ENCODE measurements around the gene SERINC5. TPM values are rescaled to one million over a fixed set of nuclear protein-coding genes. Genes with fewer than 3 reads are reported as not detected.
"Not testable (repeated sequence)": the region's sequence is repeated elsewhere in the genome, so short reads cannot be mapped to it uniquely, and the experiment has no call there.

Gene SERINC5
- total RNA-seq, 1 donor from 2014 or later, result 57.3 TPM

DNA sequence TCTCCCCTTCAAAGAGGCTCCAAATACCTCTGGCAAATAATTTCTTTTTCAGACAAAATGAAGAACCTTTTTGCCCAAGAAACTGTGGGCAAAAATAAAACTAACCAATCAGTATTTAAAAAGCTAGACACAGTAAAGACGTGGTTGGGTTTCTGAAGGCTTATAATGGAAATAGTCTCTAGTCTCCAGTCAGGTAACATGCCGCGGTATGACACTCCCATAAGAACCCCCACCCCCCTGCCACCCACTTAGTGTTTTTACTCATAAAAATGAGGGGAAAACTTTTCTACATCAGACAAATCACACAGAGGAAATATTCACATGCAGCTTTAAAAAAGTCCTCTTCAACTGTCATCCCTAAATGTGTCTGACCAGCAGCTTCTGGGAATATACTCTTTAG is 115.4 kb downstream of the SERINC5 start:
- Histone ChIP-seq H3K4me2 (ENCODE audit: low read length) (no peak overlapping the region), H3K4me1 (ENCODE audit: insufficient read depth, low read length) (no peaks in the 10 kb centered on the region), H3K9ac (ENCODE audit: low read length) (no peak overlapping the region), H3K9me3 (ENCODE audit: insufficient read depth, low read depth, low read length) (no peaks in the 10 kb centered on the region), H3K79me2 (ENCODE audit: insufficient read depth, low read length) (no peaks in the 10 kb centered on the region), H3K27me3 (ENCODE audit: insufficient read depth, low read length) (no peaks in the 10 kb centered on the region), H4K20me1 (ENCODE audit: insufficient read depth, low read length) (no peaks in the 10 kb centered on the region), H3K4me3 (ENCODE audit: insufficient read depth, low read depth, low read length) (no peak overlapping the region), H3K27ac (ENCODE audit: low read depth, low read length) (no peak overlapping the region), H2AFZ (ENCODE audit: low read depth, low read length) (no peak overlapping the region), H3K36me3 (ENCODE audit: insufficient read depth, low read length) (no peaks in the 10 kb centered on the region)
- H3K36me3 Mint-ChIP-seq (ENCODE audit: low read depth, unreplicated experiment), result peaks cover 12% of the 10 kb centered on the region
- no peaks in the 10 kb centered on the region for H3K27me3 Mint-ChIP-seq (ENCODE audit: low read depth, unreplicated experiment)
- peaks cover 21% of the 10 kb centered on the region for H3K4me1 Mint-ChIP-seq (ENCODE audit: low read depth, unreplicated experiment)
- H3K9me3 Mint-ChIP-seq (ENCODE audit: unreplicated experiment), result no peaks in the 10 kb centered on the region
- FAIRE-seq, result no peak
- no peak overlapping the region for H3K27ac Mint-ChIP-seq (ENCODE audit: unreplicated experiment)
- H3K4me3 Mint-ChIP-seq (ENCODE audit: unreplicated experiment), result no peak overlapping the region
- TF ChIP-seq EZH2 (IDR thresholded peaks at IDR 0.05; ENCODE audit: insufficient read depth, low read length) (no peak), CTCF (IDR thresholded peaks at IDR 0.05; ENCODE audit: insufficient read depth, low read depth, low read length) (no peak)
- no peak for DNase-seq (ENCODE audit: low read depth)

- DNase-seq (ENCODE audit: low read depth), result no peak
- Histone ChIP-seq H3K27me3 (ENCODE audit: insufficient read depth, low read length) (no peaks in the 10 kb centered on the region), H3K4me3 (ENCODE audit: insufficient read depth, low read depth, low read length) (no peak overlapping the region), H3K27ac (ENCODE audit: low read depth, low read length) (no peak overlapping the region), H3K79me2 (ENCODE audit: insufficient read depth, low read length) (no peaks in the 10 kb centered on the region), H2AFZ (ENCODE audit: low read depth, low read length) (no peak overlapping the region), H3K36me3 (ENCODE audit: insufficient read depth, low read length) (no peaks in the 10 kb centered on the region), H3K9ac (ENCODE audit: low read length) (no peak overlapping the region), H3K4me2 (ENCODE audit: low read length) (no peak overlapping the region), H3K9me3 (ENCODE audit: insufficient read depth, low read depth, low read length) (no peaks in the 10 kb centered on the region), H3K4me1 (ENCODE audit: insufficient read depth, low read length) (no peaks in the 10 kb centered on the region), H4K20me1 (ENCODE audit: insufficient read depth, low read length) (no peaks in the 10 kb centered on the region)
- peaks cover 21% of the 10 kb centered on the region for H3K4me1 Mint-ChIP-seq (ENCODE audit: low read depth, unreplicated experiment)
- no peak overlapping the region for H3K4me3 Mint-ChIP-seq (ENCODE audit: unreplicated experiment)
- H3K27me3 Mint-ChIP-seq (ENCODE audit: low read depth, unreplicated experiment), result no peaks in the 10 kb centered on the region
- no peaks in the 10 kb centered on the region for H3K9me3 Mint-ChIP-seq (ENCODE audit: unreplicated experiment)
- FAIRE-seq, result no peak
- H3K27ac Mint-ChIP-seq (ENCODE audit: unreplicated experiment), result no peak overlapping the region
- H3K36me3 Mint-ChIP-seq (ENCODE audit: low read depth, unreplicated experiment), result peaks cover 9% of the 10 kb centered on the region
- TF ChIP-seq EZH2 (IDR thresholded peaks at IDR 0.05; ENCODE audit: insufficient read depth, low read length) (no peak), CTCF (IDR thresholded peaks at IDR 0.05; ENCODE audit: insufficient read depth, low read depth, low read length) (no peak)
These were observed 116.3 kb downstream of the SERINC5 start for GRCh38 chr5:80139466-80139972.

GRCh38 chr5:80138486-80138885 is 117.4 kb downstream of the SERINC5 start:
- Histone ChIP-seq H4K20me1 (ENCODE audit: insufficient read depth, low read length) (no peaks in the 10 kb centered on the region), H3K27ac (ENCODE audit: low read depth, low read length) (no peak overlapping the region), H3K4me2 (ENCODE audit: low read length) (no peak overlapping the region), H2AFZ (ENCODE audit: low read depth, low read length) (no peak overlapping the region), H3K36me3 (ENCODE audit: insufficient read depth, low read length) (no peaks in the 10 kb centered on the region), H3K4me3 (ENCODE audit: insufficient read depth, low read depth, low read length) (no peak overlapping the region), H3K79me2 (ENCODE audit: insufficient read depth, low read length) (no peaks in the 10 kb centered on the region), H3K4me1 (ENCODE audit: insufficient read depth, low read length) (no peaks in the 10 kb centered on the region), H3K9me3 (ENCODE audit: insufficient read depth, low read depth, low read length) (no peaks in the 10 kb centered on the region), H3K9ac (ENCODE audit: low read length) (no peak overlapping the region), H3K27me3 (ENCODE audit: insufficient read depth, low read length) (no peaks in the 10 kb centered on the region)
- H3K27me3 Mint-ChIP-seq (ENCODE audit: low read depth, unreplicated experiment), result no peaks in the 10 kb centered on the region
- H3K4me1 Mint-ChIP-seq (ENCODE audit: low read depth, unreplicated experiment), result peaks cover 21% of the 10 kb centered on the region
- H3K36me3 Mint-ChIP-seq (ENCODE audit: low read depth, unreplicated experiment), result peaks cover 6% of the 10 kb centered on the region
- no peak for TF ChIP-seq EZH2 (IDR thresholded peaks at IDR 0.05; ENCODE audit: insufficient read depth, low read length)
- no peak for TF ChIP-seq CTCF (IDR thresholded peaks at IDR 0.05; ENCODE audit: insufficient read depth, low read depth, low read length)
- H3K9me3 Mint-ChIP-seq (ENCODE audit: unreplicated experiment), result no peaks in the 10 kb centered on the region
- no peak for DNase-seq (ENCODE audit: low read depth)
- no peak overlapping the region for H3K27ac Mint-ChIP-seq (ENCODE audit: unreplicated experiment)
- H3K4me3 Mint-ChIP-seq (ENCODE audit: unreplicated experiment), result no peak overlapping the region
- FAIRE-seq, result no peak

DNA sequence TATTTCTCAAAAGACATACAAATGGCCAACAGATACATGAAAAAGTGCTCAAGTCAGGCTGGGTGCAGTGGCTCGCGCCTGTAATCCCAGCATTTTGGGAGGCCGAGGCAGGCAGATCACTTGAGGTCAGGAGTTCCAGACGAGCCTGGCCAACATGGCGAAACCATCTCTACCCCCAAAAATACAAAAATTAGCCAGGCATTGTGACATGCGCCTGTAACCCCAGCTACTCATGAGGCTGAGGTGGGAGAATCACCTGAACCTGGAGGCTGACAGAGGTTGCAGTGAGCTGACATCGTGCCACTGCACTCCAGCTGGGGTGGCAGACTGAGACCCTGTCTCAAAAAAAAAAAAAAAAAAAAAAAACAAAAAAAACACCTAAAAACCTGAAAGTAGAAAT is 119.0 kb downstream of the SERINC5 start:
- FAIRE-seq; DNase-seq (ENCODE audit: low read depth); H3K4me3 Mint-ChIP-seq (ENCODE audit: unreplicated experiment); H3K9ac ChIP-seq (ENCODE audit: low read length); H3K36me3 ChIP-seq (ENCODE audit: insufficient read depth, low read length); H3K36me3 Mint-ChIP-seq (ENCODE audit: low read depth, unreplicated experiment); H3K9me3 ChIP-seq (ENCODE audit: insufficient read depth, low read depth, low read length); H3K27me3 Mint-ChIP-seq (ENCODE audit: low read depth, unreplicated experiment); H3K4me2 ChIP-seq (ENCODE audit: low read length); H3K79me2 ChIP-seq (ENCODE audit: insufficient read depth, low read length); H4K20me1 ChIP-seq (ENCODE audit: insufficient read depth, low read length); H3K27ac ChIP-seq (ENCODE audit: low read depth, low read length); H3K27ac Mint-ChIP-seq (ENCODE audit: unreplicated experiment); H3K4me1 ChIP-seq (ENCODE audit: insufficient read depth, low read length); H2AFZ ChIP-seq (ENCODE audit: low read depth, low read length); H3K4me3 ChIP-seq (ENCODE audit: insufficient read depth, low read depth, low read length); H3K9me3 Mint-ChIP-seq (ENCODE audit: unreplicated experiment); H3K27me3 ChIP-seq (ENCODE audit: insufficient read depth, low read length): not testable (repeated sequence)
- H3K4me1 Mint-ChIP-seq (ENCODE audit: low read depth, unreplicated experiment), result peaks cover 19% of the 10 kb centered on the region

All from astrocyte (in vitro differentiated cells and primary cell).